ENCODE results near the gene ICOS. TPM values are rescaled to one million over a fixed set of nuclear protein-coding genes. Genes with fewer than 3 reads are reported as not detected.

Gene ICOS
- total and polyA plus RNA-seq, 10 of the 15 experiments (the other 5 are each of a cell fraction or from before 2014, with no cell fraction given), result 0.47 to 36.0 (median 0.87) TPM

DNA sequence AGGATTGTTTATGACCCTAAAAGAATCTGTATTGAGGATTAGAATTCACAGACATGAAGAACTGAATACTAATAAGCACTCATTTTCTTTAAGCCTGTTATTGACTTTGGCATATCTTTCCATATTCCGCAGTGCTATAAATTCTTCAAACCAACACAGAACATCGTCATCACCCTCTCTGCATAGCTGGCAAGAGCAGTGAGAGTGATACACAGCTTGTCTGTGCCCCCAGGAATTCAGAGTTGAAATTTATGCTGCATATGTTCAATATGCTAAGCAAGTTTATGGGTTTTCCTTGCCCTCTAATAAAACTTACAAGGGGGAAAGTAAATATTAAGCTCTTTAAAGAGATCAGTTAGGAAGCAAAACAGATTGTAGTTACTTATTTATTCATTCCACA, 36.3 kb upstream of the ICOS start (continued):
- TF ChIP-seq NFYA (IDR thresholded peaks at IDR 0.05; ENCODE audit: borderline replicate concordance, low read depth, low read length) (no peak), BRCA1 (IDR thresholded peaks at IDR 0.05; ENCODE audit: low read depth, low read length) (no peak), CBX3 (IDR thresholded peaks at IDR 0.05; ENCODE audit: borderline replicate concordance, low read depth) (no peak)
- TF ChIP-seq, protein P1, sequence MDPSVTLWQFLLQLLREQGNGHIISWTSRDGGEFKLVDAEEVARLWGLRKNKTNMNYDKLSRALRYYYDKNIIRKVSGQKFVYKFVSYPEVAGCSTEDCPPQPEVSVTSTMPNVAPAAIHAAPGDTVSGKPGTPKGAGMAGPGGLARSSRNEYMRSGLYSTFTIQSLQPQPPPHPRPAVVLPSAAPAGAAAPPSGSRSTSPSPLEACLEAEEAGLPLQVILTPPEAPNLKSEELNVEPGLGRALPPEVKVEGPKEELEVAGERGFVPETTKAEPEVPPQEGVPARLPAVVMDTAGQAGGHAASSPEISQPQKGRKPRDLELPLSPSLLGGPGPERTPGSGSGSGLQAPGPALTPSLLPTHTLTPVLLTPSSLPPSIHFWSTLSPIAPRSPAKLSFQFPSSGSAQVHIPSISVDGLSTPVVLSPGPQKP (IDR thresholded peaks at IDR 0.05; ENCODE audit: low read depth, low read length), result no peak

DNA sequence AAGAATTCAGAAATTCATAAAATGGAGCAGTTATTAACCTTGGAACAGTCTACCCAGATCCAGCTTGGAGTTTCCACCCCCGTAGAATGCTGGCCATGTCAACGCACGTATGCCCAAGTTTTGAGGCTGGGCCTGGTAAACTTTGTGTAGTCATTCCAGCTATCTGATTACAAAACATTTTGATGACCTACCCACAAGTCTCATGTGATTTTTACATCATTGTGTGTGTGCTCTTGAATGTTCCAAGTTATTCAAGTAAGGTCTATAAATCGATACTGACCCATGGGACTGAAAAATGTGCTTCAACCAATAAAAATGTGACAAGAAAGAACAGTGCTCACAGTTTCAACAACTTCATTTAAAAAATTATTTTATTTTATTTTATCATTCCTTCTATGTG, 32.5 kb upstream of the ICOS start:
- CTCF ChIA-PET, result no interaction called here
- ATAC-seq (no peak), DNase-seq (ENCODE audit: low read depth, low spot score) (no peak), FAIRE-seq (no peak)
- H3K9ac ChIP-seq (ENCODE audit: control insufficient read depth, insufficient read depth, low read length), result no peak overlapping the region
- peaks cover 0 to 3% of the 10 kb centered on the region in 2 experiments; a peak in 1 of 4 replicates for H3K27me3 ChIP-seq (replicated peaks in 1 of 2; ENCODE audit: control insufficient read depth in 2 of 2, insufficient read depth in 2 of 2, low read length in 1 of 2)
- H3K4me2 ChIP-seq (ENCODE audit: control insufficient read depth, insufficient read depth), result no peak overlapping the region
- intact Hi-C loops (cut with micrococcal nuclease; ENCODE audit: unreplicated experiment) (no loop called here), in situ Hi-C loops (cut with MboI) (no loop called here)
- no peaks in the 10 kb centered on the region for H3K79me2 ChIP-seq (ENCODE audit: control insufficient read depth, insufficient read depth, low read length)
- H4K20me1 ChIP-seq (ENCODE audit: control insufficient read depth, insufficient read depth), result no peaks in the 10 kb centered on the region
- no peaks in the 10 kb centered on the region for H3K4me1 ChIP-seq (ENCODE audit: control insufficient read depth, insufficient read depth, low read length)
- SMC1A ChIA-PET (ENCODE audit: uncharacterized antibody, unreplicated experiment), result interaction anchor here (0.9 kb wide), 1 partner anchor 99 kb away, joined by 3 read pairs; no protein-coding TSS in a partner anchor
- peaks cover 4% of the 10 kb centered on the region; the same call in 2 of the 3 replicates for H3K9me3 ChIP-seq (replicated peaks; ENCODE audit: control insufficient read depth, insufficient read depth, low read length)
- 66% methylated on average over 4 of the region's 4 CpGs for WGBS (ENCODE audit: insufficient coverage, insufficient replicate concordance, low lambda C conversion rate, missing lambda C conversion rate)
- H3K36me3 ChIP-seq (ENCODE audit: control insufficient read depth in 2 of 2, insufficient read depth in 2 of 2, low read length in 1 of 2), result no peaks in the 10 kb centered on the region
- POLR2A ChIA-PET, result no interaction called here
- RAD21 ChIA-PET (ENCODE audit: unreplicated experiment), result no interaction called here
- no peak overlapping the region for H3K4me3 ChIP-seq
- H3K27ac ChIP-seq (ENCODE audit: control insufficient read depth, insufficient read depth), result no peak overlapping the region
- BruUV-seq (replicated peaks), result no TSS peak
- H2AFZ ChIP-seq (ENCODE audit: control insufficient read depth, low read depth, low read length), result no peak overlapping the region
- TF ChIP-seq CEBPB (IDR thresholded peaks at IDR 0.05; ENCODE audit: borderline replicate concordance in 1 of 2, low read depth in 2 of 2, low read length in 2 of 2) (no peak), SREBF1 (IDR thresholded peaks at IDR 0.05; ENCODE audit: low read length) (no peak), STAT1 (conservative IDR thresholded peaks at IDR 0.05) (no peak), GABPA (IDR thresholded peaks at IDR 0.05; ENCODE audit: low read depth) (no peak), JUND (IDR thresholded peaks at IDR 0.05; ENCODE audit: low read depth, low read length) (no peak), FOXM1 (IDR thresholded peaks at IDR 0.05; ENCODE audit: low read depth, low read length) (no peak), CREM (IDR thresholded peaks at IDR 0.05; ENCODE audit: low read depth) (no peak), CBFB (IDR thresholded peaks at IDR 0.05; ENCODE audit: low read depth) (no peak)
- TF ChIP-seq, protein P2, sequence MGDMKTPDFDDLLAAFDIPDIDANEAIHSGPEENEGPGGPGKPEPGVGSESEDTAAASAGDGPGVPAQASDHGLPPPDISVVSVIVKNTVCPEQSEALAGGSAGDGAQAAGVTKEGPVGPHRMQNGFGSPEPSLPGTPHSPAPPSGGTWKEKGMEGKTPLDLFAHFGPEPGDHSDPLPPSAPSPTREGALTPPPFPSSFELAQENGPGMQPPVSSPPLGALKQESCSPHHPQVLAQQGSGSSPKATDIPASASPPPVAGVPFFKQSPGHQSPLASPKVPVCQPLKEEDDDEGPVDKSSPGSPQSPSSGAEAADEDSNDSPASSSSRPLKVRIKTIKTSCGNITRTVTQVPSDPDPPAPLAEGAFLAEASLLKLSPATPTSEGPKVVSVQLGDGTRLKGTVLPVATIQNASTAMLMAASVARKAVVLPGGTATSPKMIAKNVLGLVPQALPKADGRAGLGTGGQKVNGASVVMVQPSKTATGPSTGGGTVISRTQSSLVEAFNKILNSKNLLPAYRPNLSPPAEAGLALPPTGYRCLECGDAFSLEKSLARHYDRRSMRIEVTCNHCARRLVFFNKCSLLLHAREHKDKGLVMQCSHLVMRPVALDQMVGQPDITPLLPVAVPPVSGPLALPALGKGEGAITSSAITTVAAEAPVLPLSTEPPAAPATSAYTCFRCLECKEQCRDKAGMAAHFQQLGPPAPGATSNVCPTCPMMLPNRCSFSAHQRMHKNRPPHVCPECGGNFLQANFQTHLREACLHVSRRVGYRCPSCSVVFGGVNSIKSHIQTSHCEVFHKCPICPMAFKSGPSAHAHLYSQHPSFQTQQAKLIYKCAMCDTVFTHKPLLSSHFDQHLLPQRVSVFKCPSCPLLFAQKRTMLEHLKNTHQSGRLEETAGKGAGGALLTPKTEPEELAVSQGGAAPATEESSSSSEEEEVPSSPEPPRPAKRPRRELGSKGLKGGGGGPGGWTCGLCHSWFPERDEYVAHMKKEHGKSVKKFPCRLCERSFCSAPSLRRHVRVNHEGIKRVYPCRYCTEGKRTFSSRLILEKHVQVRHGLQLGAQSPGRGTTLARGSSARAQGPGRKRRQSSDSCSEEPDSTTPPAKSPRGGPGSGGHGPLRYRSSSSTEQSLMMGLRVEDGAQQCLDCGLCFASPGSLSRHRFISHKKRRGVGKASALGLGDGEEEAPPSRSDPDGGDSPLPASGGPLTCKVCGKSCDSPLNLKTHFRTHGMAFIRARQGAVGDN (IDR thresholded peaks at IDR 0.05), result no peak
- TF ChIP-seq, protein P3, sequence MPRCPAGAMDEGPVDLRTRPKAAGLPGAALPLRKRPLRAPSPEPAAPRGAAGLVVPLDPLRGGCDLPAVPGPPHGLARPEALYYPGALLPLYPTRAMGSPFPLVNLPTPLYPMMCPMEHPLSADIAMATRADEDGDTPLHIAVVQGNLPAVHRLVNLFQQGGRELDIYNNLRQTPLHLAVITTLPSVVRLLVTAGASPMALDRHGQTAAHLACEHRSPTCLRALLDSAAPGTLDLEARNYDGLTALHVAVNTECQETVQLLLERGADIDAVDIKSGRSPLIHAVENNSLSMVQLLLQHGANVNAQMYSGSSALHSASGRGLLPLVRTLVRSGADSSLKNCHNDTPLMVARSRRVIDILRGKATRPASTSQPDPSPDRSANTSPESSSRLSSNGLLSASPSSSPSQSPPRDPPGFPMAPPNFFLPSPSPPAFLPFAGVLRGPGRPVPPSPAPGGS (IDR thresholded peaks at IDR 0.05; ENCODE audit: borderline replicate concordance, insufficient read depth, low read depth, low read length, poor library complexity, severe bottlenecking), result no peak
- TF ChIP-seq, protein P4, sequence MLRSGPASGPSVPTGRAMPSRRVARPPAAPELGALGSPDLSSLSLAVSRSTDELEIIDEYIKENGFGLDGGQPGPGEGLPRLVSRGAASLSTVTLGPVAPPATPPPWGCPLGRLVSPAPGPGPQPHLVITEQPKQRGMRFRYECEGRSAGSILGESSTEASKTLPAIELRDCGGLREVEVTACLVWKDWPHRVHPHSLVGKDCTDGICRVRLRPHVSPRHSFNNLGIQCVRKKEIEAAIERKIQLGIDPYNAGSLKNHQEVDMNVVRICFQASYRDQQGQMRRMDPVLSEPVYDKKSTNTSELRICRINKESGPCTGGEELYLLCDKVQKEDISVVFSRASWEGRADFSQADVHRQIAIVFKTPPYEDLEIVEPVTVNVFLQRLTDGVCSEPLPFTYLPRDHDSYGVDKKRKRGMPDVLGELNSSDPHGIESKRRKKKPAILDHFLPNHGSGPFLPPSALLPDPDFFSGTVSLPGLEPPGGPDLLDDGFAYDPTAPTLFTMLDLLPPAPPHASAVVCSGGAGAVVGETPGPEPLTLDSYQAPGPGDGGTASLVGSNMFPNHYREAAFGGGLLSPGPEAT (IDR thresholded peaks at IDR 0.05; ENCODE audit: low read depth), result no peak

Measured in GM12878 (cell line).